Fibroblast of lung (primary cell): ENCODE measurements around the gene QRICH2. TPM values are rescaled to one million over a fixed set of nuclear protein-coding genes. Genes with fewer than 3 reads are reported as not detected.

Experiments
- DNase-seq, 2 donors: peaks; one replicate each; pipeline versions ENCODE4 v3.0.0 to v3.0.0-alpha.2; 2010; ENCODE audit warnings: low read depth in 2 of 2
- H2AFZ ChIP-seq: 2 replicates; pipeline ENCODE4 v1.5.1; 2012; ENCODE audit warnings: low read length, control low read depth, inconsistent platforms
- H3K27ac ChIP-seq: 2 replicates; pipeline ENCODE4 v1.5.1; 2011; ENCODE audit warnings: low read length, control low read depth; ENCODE audit not compliant: insufficient read depth
- H3K27me3 ChIP-seq: 2 replicates; pipeline ENCODE4 v1.5.1; 2011; ENCODE audit warnings: mild to moderate bottlenecking, low read length; ENCODE audit not compliant: control insufficient read depth, insufficient read depth
- H3K36me3 ChIP-seq: 2 replicates; pipeline ENCODE4 v1.5.1; 2011; ENCODE audit warnings: low read length; ENCODE audit not compliant: control insufficient read depth, insufficient read depth
- H3K4me1 ChIP-seq: 2 replicates; pipeline ENCODE4 v1.5.1; 2011; ENCODE audit warnings: low read length; ENCODE audit not compliant: control insufficient read depth, insufficient read depth; ENCODE audit errors: extremely low read depth
- H3K4me2 ChIP-seq: 2 replicates; pipeline ENCODE4 v1.5.1; 2011; ENCODE audit warnings: low read length, control low read depth; ENCODE audit not compliant: insufficient read depth; ENCODE audit errors: extremely low read depth
- H3K4me3 ChIP-seq, 4 experiments: fragments of 200-600 bp in 1 of 4; sonication (generic) in 1 of 4; replicated peaks in 1 of 4; 2 replicates each; pipeline ENCODE4 v1.5.1; 2011 to 2016; ENCODE audit warnings: low read length in 4 of 4, low read depth in 3 of 4, mild to moderate bottlenecking in 3 of 4, control low read depth in 2 of 4, inconsistent platforms in 1 of 4, mixed read lengths in 1 of 4; ENCODE audit not compliant: insufficient read depth in 1 of 4; ENCODE audit errors: control extremely low read depth in 1 of 4
- H3K79me2 ChIP-seq: 2 replicates; pipeline ENCODE4 v1.5.1; 2012; ENCODE audit warnings: mild to moderate bottlenecking, low read length, inconsistent platforms; ENCODE audit not compliant: control insufficient read depth, insufficient read depth
- H3K9ac ChIP-seq: 2 replicates; pipeline ENCODE4 v1.5.1; 2011; ENCODE audit warnings: mild to moderate bottlenecking, low read length, control low read depth; ENCODE audit not compliant: insufficient read depth
- H3K9me3 ChIP-seq: 2 replicates; pipeline ENCODE4 v1.5.1; 2012; ENCODE audit warnings: low read depth, low read length; ENCODE audit not compliant: control insufficient read depth, insufficient read depth
- H4K20me1 ChIP-seq: 2 replicates; pipeline ENCODE4 v1.5.1; 2011; ENCODE audit warnings: low read length; ENCODE audit not compliant: control insufficient read depth, insufficient read depth; ENCODE audit errors: extremely low read depth
- CTCF ChIP-seq, 2 donors: IDR thresholded peaks in 1 of 2; conservative IDR thresholded peaks in 1 of 2; 1 replicate in 1 of 2; 2 replicates in 1 of 2; pipeline ENCODE4 v1.5.1; 2011 to 2012; ENCODE audit warnings: low read length in 2 of 2, control low read depth in 1 of 2, inconsistent platforms in 1 of 2, low read depth in 1 of 2, mild to moderate bottlenecking in 1 of 2
- EZH2 ChIP-seq: IDR thresholded peaks from 2 replicates; pipeline ENCODE4 v1.5.1; 2012; ENCODE audit warnings: low read length, control low read depth, mild to moderate bottlenecking; ENCODE audit errors: missing control alignments
- polyA plus RNA-seq, 2 donors: library from polyadenylated mRNA; depleted of rRNA in 1 of 2; stranded (reverse) in 1 of 2; unstranded in 1 of 2; fragments of >200 nt; gene quantifications; 2 replicates each; pipeline ENCODE4 v1.2.1, GENCODE V29; 2011 to 2012; ENCODE audit warnings: missing spikeins in 1 of 2
- total RNA-seq: library from RNA; depleted of rRNA; stranded (reverse); fragments of >200 nt; gene quantifications from 2 replicates; pipeline ENCODE4 v1.2.1, GENCODE V29; 2014

QRICH2 gene
- total and polyA plus RNA-seq, 2 donors (not counting 1 experiment from before 2014, with no cell fraction given), result 0.26 to 4.3 TPM

GRCh38 chr17:76331083-76331482 lies 23.0 kb upstream of the QRICH2 start:
- no peak overlapping the region for H3K27ac ChIP-seq
- H4K20me1 ChIP-seq, result no peaks in the 10 kb centered on the region
- no peak overlapping the region for H3K4me3 ChIP-seq
- no peak overlapping the region for H2AFZ ChIP-seq
- no peak overlapping the region for H3K9ac ChIP-seq
- H3K4me1 ChIP-seq, result no peaks in the 10 kb centered on the region
- no peaks in the 10 kb centered on the region for H3K27me3 ChIP-seq
- H3K79me2 ChIP-seq, result peaks cover 2% of the 10 kb centered on the region
- no peak for TF ChIP-seq EZH2
- no peak for TF ChIP-seq CTCF (conservative IDR thresholded peaks at IDR 0.05 in 1 of 2, IDR thresholded peaks at IDR 0.05 in 1 of 2; ENCODE audit: low read depth in 1 of 2, low read length in 2 of 2)
- no peaks in the 10 kb centered on the region for H3K9me3 ChIP-seq
- DNase-seq, result no peak
- no peak overlapping the region for H3K4me2 ChIP-seq
- H3K36me3 ChIP-seq, result peaks cover 4% of the 10 kb centered on the region

- Histone ChIP-seq H2AFZ (no peak overlapping the region), H3K9ac (no peak overlapping the region), H3K4me3 (no peak overlapping the region), H3K27ac (no peak overlapping the region), H3K4me1 (no peaks in the 10 kb centered on the region), H3K27me3 (no peaks in the 10 kb centered on the region), H3K4me2 (no peak overlapping the region), H3K36me3 (peaks cover 4% of the 10 kb centered on the region), H4K20me1 (no peaks in the 10 kb centered on the region), H3K9me3 (no peaks in the 10 kb centered on the region), H3K79me2 (peaks cover 2% of the 10 kb centered on the region)
- no peak for TF ChIP-seq CTCF (conservative IDR thresholded peaks at IDR 0.05 in 1 of 2, IDR thresholded peaks at IDR 0.05 in 1 of 2; ENCODE audit: low read depth in 1 of 2, low read length in 2 of 2)
- no peak for TF ChIP-seq EZH2
- no peak for DNase-seq
Observed at GRCh38 chr17:76329664-76330063, 21.6 kb upstream of the QRICH2 start.

GRCh38 chr17:76327696-76328095 lies 19.6 kb upstream of the QRICH2 start:
- Histone ChIP-seq H3K9me3 (no peaks in the 10 kb centered on the region), H4K20me1 (no peaks in the 10 kb centered on the region), H3K27ac (no peak overlapping the region), H3K27me3 (no peaks in the 10 kb centered on the region), H3K79me2 (no peaks in the 10 kb centered on the region), H3K9ac (no peak overlapping the region), H2AFZ (no peak overlapping the region), H3K36me3 (peaks cover 4% of the 10 kb centered on the region), H3K4me1 (no peaks in the 10 kb centered on the region), H3K4me2 (no peak overlapping the region), H3K4me3 (no peak overlapping the region)
- no peak for DNase-seq
- TF ChIP-seq CTCF (conservative IDR thresholded peaks at IDR 0.05 in 1 of 2, IDR thresholded peaks at IDR 0.05 in 1 of 2; ENCODE audit: low read depth in 1 of 2, low read length in 2 of 2), result no peak
- TF ChIP-seq EZH2, result no peak
